ENCODE measurements around the gene KAT6B.

Gene KAT6B

DNA sequence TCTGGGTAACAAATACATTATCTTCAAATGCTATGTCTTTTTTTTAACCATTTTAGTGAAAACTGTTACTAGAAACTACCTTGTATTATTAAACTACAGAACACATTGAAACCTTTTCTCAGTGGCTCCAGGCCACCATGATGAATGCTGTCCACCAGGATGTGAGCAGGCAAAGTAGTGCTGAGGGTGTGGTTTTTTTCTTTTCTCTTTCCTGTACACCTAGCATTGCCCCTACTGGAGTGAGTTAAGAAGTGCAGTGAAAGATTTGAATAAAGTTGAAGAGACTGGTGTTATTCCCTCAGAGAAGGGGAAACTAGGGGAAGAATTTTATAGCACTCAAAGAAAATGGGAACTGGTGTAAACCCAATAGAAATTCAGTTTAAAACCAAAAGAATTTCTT lies 165.0 kb downstream of the KAT6B start:
- DNase-seq = no peak

- no peak for DNase-seq
Observed at GRCh38 chr10:74992068-74992467, 165.7 kb downstream of the KAT6B start.

- no peak for DNase-seq
Observed at GRCh38 chr10:74993649-74994048, 167.2 kb downstream of the KAT6B start.

DNA sequence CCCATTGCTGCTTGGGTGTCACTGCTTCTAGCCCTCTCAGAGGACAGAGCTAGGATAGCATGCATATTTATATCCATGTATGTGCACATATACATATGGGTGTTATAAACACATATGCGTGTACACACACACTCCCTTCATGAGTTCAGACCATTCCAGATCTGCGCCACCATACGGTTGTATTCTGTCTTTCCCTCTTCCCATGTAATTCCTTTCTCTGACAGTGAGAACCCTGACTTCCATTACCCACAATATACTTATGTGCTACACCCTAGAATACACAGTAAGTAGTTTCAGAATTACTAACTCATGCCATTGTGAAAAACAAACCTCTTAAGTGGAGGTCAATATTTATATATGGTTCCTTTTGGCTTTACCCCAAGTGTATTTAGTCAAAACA lies 168.5 kb downstream of the KAT6B start:
- no peak for DNase-seq

- DNase-seq = no peak
Observed at GRCh38 chr10:74995806-74996205, 169.4 kb downstream of the KAT6B start.

GRCh38 chr10:74997163-74997562 lies 170.8 kb downstream of the KAT6B start:
- no peak for DNase-seq

- DNase-seq = no peak
Observed at GRCh38 chr10:75000748-75001321, 174.4 kb downstream of the KAT6B start.

GRCh38 chr10:75001715-75002350 lies 175.4 kb downstream of the KAT6B start:
- DNase-seq = no peak

GRCh38 chr10:75002351-75002725 lies 175.9 kb downstream of the KAT6B start:
- no peak for DNase-seq

- DNase-seq = no peak
Observed at GRCh38 chr10:75002967-75003594, 176.7 kb downstream of the KAT6B start.

GRCh38 chr10:75003891-75004290 lies 177.5 kb downstream of the KAT6B start:
- DNase-seq = no peak

- no peak for DNase-seq
Observed at GRCh38 chr10:75007646-75008045, 181.2 kb downstream of the KAT6B start.

DNA sequence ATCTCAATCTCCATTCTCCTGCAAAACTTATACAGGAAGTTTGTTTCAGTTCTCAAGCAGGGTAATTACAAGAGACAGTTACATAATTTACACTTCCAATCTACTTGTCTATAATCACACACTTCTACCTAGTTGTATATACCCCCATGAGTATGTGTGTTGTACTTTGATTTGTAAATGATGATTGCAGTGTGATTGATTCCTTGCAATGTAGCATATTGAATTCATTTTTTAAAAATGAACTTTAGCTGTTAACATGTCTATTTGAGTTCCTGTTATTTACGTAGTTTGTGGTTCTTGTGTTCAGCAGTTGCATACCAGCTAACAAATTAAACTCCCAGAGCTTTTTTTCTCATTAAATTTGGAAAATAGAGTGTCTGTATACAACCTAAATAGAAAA lies 182.6 kb downstream of the KAT6B start:
- no peak for DNase-seq

- no peak for DNase-seq
Observed at GRCh38 chr10:75009426-75009825, 183.0 kb downstream of the KAT6B start.

- no peak for DNase-seq
Observed at GRCh38 chr10:75010373-75010772, 184.0 kb downstream of the KAT6B start.

GRCh38 chr10:75011221-75011620 lies 184.8 kb downstream of the KAT6B start:
- DNase-seq = no peak

DNA sequence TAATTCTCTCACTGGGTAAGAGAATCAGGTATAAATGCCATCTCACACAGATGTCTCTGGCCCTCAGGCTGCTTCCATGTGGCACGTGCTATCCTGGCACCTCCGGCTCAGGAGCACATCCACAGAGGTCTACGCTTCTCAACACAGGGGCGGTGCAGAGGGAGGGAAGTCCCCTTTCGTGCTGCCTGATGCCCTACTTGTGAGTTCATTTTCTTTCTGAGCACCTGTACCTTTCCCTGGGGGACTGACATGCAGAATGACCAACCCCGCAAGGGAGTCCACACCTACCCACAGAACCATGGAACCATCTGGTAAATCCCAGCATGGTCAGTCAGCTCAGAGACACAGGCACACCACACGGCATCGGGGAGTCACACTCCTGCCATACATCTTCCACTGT lies 186.1 kb downstream of the KAT6B start:
- no peak for DNase-seq

- no peak for DNase-seq
Observed at GRCh38 chr10:75013007-75013406, 186.6 kb downstream of the KAT6B start.

- DNase-seq = no peak
Observed at GRCh38 chr10:75013522-75013921, 187.1 kb downstream of the KAT6B start.

DNA sequence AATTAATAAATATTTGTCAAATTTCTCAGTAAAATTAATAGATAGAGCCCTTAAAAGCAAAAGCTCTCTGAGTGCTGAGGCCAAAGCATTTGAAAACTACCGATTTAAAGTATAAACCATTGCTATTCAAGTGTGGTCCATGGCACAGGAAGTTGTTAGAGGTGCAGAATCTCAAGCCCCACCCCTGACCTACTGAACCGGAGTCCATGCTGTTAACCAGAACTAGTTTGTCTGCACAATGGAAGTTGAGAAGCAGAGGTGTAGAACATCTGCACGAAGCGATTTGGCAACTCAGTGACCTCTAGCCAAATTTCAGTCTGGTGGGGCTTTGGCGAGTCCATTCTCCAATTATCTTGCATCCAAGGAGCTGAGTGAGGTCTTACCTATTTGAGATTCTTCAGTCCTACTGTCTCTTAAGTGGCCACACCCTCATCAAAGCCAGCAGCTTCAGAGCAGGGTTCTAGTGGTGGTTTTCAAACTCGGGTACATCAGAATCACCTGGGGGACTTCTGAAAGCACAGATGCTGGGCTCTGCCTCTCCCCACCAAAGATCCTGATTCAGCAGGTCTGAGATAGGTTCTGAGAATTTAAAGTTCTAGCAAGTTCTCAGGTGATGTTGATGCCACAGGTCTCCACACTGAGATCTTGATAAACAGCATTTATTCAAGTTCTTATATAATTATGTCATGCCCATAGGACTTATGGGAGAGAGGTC lies 188.3 kb downstream of the KAT6B start:
- DNase-seq = no peak

DNA sequence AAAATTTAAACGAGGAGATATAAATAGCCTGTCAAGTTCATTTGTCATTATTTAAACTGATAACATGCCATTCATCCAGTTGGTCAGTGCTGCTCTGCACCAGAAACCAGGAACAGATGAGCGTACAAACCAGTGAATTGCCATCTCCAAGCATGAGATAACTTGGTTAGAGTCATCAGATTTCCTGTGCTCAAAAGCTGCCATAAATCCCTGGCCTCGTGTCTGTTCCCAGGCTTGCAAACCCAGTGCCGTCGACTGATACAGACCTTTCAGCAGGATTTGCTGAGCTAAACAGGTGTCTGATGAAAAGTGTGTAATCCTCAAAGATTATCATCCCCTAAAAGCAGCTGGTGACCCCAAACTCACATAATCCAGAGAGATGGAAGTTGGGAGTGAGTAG lies 189.0 kb downstream of the KAT6B start:
- no peak for DNase-seq

- DNase-seq = no peak
Observed at GRCh38 chr10:75016325-75016724, 189.9 kb downstream of the KAT6B start.

DNA sequence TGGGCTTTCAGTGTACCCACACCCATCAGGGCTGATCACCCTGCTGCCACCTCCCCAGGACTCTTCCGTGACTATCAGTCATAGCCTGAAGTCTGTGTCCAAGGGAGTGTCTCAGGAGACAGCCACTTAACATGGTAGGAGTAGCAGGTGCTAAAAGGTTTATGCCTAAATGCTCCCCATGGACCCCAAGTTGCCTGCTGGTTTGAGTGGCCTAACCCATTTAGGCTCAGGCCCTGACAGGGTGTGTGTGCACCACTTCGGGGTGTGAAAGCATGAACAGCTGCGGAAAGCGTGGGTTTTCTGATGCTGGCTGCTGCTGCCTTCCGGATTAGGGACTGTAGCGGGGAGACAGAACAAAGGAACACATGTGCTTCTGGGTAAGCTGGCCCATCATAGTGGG lies 191.9 kb downstream of the KAT6B start:
- no peak for DNase-seq

DNA sequence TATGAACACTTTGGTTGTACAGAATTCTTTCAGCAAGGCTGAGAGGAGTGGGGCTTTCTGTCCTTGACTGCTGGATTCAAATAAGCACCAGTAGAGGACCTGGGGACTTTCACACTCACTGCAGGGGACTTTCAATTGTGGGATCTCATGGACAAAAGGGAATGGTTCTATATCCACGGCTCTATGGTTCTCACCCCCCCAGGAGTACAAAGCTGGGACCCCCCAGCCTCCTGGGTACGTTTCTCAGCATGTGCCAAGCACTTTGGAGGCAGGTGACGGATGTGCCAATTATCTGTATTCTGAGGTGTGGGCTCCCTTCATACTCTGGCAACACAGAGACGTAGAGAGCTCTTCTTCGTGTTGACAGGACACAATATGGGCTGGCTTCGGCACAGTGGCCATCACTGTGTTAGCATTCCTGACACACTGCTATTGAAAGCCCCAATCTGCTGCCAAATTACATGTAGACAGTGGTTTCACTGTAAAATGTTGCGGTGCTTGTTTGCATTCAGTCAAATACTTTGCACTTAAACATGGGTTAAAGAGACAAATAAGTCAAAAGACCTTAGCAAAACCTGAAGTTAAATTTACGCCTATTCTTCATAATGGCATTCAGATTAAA lies 192.4 kb downstream of the KAT6B start:
- DNase-seq = no peak

Measured in GOT3 (cell line).